Peyer's patch (tissue), 4 donors: ENCODE data around the gene AGBL2.

Source experiments
- POLR2A ChIP-seq, 2 donors: fragments of 450-650 bp; IDR thresholded peaks; one replicate each; pipeline ENCODE4 v1.5.1; 2017; ENCODE audit warnings: antibody characterized with exemption in 2 of 2, mild to moderate bottlenecking in 2 of 2, moderate library complexity in 2 of 2
- TF ChIP-seq, protein P1 (sequence below), 6 experiments: fragments of 450-650 bp in 4 of 6; fragments of 200-600 bp in 2 of 6; sonication (generic) in 1 of 6; IDR thresholded peaks; one replicate each; pipeline ENCODE4 v1.5.1; 2017 to 2019; ENCODE audit warnings: antibody characterized with exemption in 6 of 6, mild to moderate bottlenecking in 3 of 6, moderate library complexity in 1 of 6

DNA sequence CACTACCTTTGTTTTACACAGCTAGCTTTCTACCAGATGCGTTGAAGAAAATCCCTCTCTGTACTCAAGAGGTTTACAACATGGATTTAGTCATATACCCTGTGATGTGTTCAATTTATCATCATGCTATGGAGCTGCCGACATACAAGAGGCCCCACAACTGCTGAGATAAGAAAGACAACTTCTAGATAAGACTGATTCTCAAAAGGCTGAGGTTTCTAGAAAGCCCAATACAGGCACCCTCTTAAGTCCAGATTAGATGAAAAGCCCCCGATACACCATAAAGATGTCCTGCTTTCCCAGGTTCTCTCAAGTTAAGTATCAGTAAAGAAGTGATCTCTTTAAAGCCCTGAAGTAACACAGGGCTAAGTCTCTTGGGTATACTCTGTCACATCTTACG, 87.1 kb downstream of the AGBL2 start:
- TF ChIP-seq, protein P1, sequence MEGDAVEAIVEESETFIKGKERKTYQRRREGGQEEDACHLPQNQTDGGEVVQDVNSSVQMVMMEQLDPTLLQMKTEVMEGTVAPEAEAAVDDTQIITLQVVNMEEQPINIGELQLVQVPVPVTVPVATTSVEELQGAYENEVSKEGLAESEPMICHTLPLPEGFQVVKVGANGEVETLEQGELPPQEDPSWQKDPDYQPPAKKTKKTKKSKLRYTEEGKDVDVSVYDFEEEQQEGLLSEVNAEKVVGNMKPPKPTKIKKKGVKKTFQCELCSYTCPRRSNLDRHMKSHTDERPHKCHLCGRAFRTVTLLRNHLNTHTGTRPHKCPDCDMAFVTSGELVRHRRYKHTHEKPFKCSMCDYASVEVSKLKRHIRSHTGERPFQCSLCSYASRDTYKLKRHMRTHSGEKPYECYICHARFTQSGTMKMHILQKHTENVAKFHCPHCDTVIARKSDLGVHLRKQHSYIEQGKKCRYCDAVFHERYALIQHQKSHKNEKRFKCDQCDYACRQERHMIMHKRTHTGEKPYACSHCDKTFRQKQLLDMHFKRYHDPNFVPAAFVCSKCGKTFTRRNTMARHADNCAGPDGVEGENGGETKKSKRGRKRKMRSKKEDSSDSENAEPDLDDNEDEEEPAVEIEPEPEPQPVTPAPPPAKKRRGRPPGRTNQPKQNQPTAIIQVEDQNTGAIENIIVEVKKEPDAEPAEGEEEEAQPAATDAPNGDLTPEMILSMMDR (IDR thresholded peaks at IDR 0.05) = no peak
- TF ChIP-seq POLR2A (IDR thresholded peaks at IDR 0.05) = no peak
